Neural cell (in vitro differentiated cells): Measurements from ENCODE around the gene ARFIP2. TPM values are rescaled to one million over a fixed set of nuclear protein-coding genes. Genes with fewer than 3 reads are reported as not detected.

Source experiments
- H2AFZ ChIP-seq: fragments of 200-600, 300-800 bp; sonication (generic), shearing (Covaris generic); 2 replicates; pipeline ENCODE4 v1.6.0; 2014; ENCODE audit warnings: low read depth, mild to moderate bottlenecking, antibody characterized with exemption, low read length, moderate library complexity
- H3F3A ChIP-seq: fragments of 200-600 bp; shearing (Covaris generic); 2 replicates; pipeline ENCODE4 v1.6.1; 2016; ENCODE audit warnings: mild to moderate bottlenecking, moderate library complexity, mixed read lengths, antibody characterized with exemption, low read length; ENCODE audit not compliant: insufficient read depth, poor library complexity, severe bottlenecking
- H3K27ac ChIP-seq: fragments of 200-600, 300-800 bp; sonication (generic), shearing (Covaris generic); 2 replicates; pipeline ENCODE4 v1.5.1; 2014; ENCODE audit warnings: mild to moderate bottlenecking, low read length, moderate library complexity
- H3K27me3 ChIP-seq: fragments of 300-800, 200-600 bp; sonication (generic), shearing (Covaris generic); 2 replicates; pipeline ENCODE4 v1.6.0; 2014; ENCODE audit warnings: mild to moderate bottlenecking, low read depth, low read length, moderate library complexity; ENCODE audit not compliant: insufficient read depth
- H3K36me3 ChIP-seq: fragments of 300-800, 200-600 bp; sonication (generic), shearing (Covaris generic); 2 replicates; pipeline ENCODE4 v1.5.1; 2014; ENCODE audit warnings: mild to moderate bottlenecking, antibody characterized with exemption, low read length, moderate library complexity; ENCODE audit not compliant: insufficient read depth
- H3K4me2 ChIP-seq: fragments of 300-800, 200-600 bp; sonication (generic), shearing (Covaris generic); 2 replicates; pipeline ENCODE4 v1.6.0; 2014; ENCODE audit warnings: mild to moderate bottlenecking, low read length
- H3K4me3 ChIP-seq: fragments of 300-800, 200-600 bp; sonication (generic), shearing (Covaris generic); 2 replicates; pipeline ENCODE4 v1.5.1; 2014; ENCODE audit warnings: mild to moderate bottlenecking, low read length, moderate library complexity
- H3K79me2 ChIP-seq: fragments of 200-600 bp; shearing (Covaris generic); replicated peaks from 2 replicates; pipeline ENCODE4 v1.6.0; 2014; ENCODE audit warnings: mild to moderate bottlenecking, low read length, moderate library complexity; ENCODE audit not compliant: insufficient read depth
- H3K9ac ChIP-seq: fragments of 300-800, 200-600 bp; sonication (generic), shearing (Covaris generic); 2 replicates; pipeline ENCODE4 v1.6.1; 2016; ENCODE audit warnings: mild to moderate bottlenecking, low read length, mixed read lengths
- H3K9me2 ChIP-seq: fragments of 200-600 bp; shearing (Covaris generic); 2 replicates; pipeline ENCODE4 v1.6.1; 2016; ENCODE audit warnings: mild to moderate bottlenecking, low read length, mixed read lengths; ENCODE audit not compliant: insufficient read depth
- H3K9me3 ChIP-seq: fragments of 200-600, 300-800 bp; sonication (generic), shearing (Covaris generic); 2 replicates; pipeline ENCODE4 v1.6.1; 2016; ENCODE audit warnings: mild to moderate bottlenecking, mixed run types, low read length, moderate library complexity, mixed read lengths
- H4K20me1 ChIP-seq: fragments of 200-600 bp; shearing (Covaris generic); 2 replicates; pipeline ENCODE4 v1.6.1; 2016; ENCODE audit warnings: mild to moderate bottlenecking, mixed run types; ENCODE audit not compliant: insufficient read depth
- CTCF ChIP-seq: fragments of 450-650 bp; IDR thresholded peaks from 2 replicates; pipeline ENCODE4 v1.5.1; 2014; ENCODE audit warnings: antibody characterized with exemption, mild to moderate bottlenecking, moderate library complexity; ENCODE audit not compliant: poor library complexity, severe bottlenecking
- EP300 ChIP-seq: fragments of 450-650 bp; conservative IDR thresholded peaks from 2 replicates; pipeline ENCODE4 v1.6.1; 2014; ENCODE audit warnings: antibody characterized with exemption, mild to moderate bottlenecking, moderate library complexity; ENCODE audit not compliant: poor library complexity, severe bottlenecking
- EZH2 ChIP-seq: fragments of 200-600, 300-800 bp; shearing (Covaris generic), sonication (generic); IDR thresholded peaks from 2 replicates; pipeline ENCODE4 v1.6.1; 2014; ENCODE audit warnings: antibody characterized with exemption, low read length, borderline replicate concordance, mild to moderate bottlenecking; ENCODE audit not compliant: insufficient read depth, poor library complexity, severe bottlenecking
- MXI1 ChIP-seq: fragments of 450-650 bp; conservative IDR thresholded peaks from 2 replicates; pipeline ENCODE4 v1.6.1; 2014; ENCODE audit warnings: antibody characterized with exemption, mild to moderate bottlenecking; ENCODE audit not compliant: poor library complexity, severe bottlenecking
- POLR2AphosphoS5 ChIP-seq: IDR thresholded peaks from 2 replicates; pipeline ENCODE4 v1.6.1; 2012
- RAD21 ChIP-seq: fragments of 450-650 bp; conservative IDR thresholded peaks from 2 replicates; pipeline ENCODE4 v1.6.1; 2014; ENCODE audit warnings: antibody characterized with exemption, mild to moderate bottlenecking, moderate library complexity
- REST ChIP-seq: IDR thresholded peaks from 2 replicates; pipeline ENCODE4 v1.6.1; 2012; ENCODE audit warnings: borderline replicate concordance
- SMC3 ChIP-seq: fragments of 450-650 bp; conservative IDR thresholded peaks from 2 replicates; pipeline ENCODE4 v1.6.1; 2014; ENCODE audit warnings: antibody characterized with exemption, mild to moderate bottlenecking, moderate library complexity; ENCODE audit not compliant: poor library complexity
- TAF1 ChIP-seq: IDR thresholded peaks from 2 replicates; pipeline ENCODE4 v1.6.1; 2012; ENCODE audit warnings: low read depth
- polyA plus RNA-seq: library from polyadenylated mRNA; depleted of rRNA; stranded (reverse); fragments of >200 nt; gene quantifications from 2 replicates; pipeline ENCODE4 v1.2.3, GENCODE V29; 2014

ARFIP2 gene
- polyA plus RNA-seq, 1 donor from 2014 or later: 83.7 TPM

- no peak overlapping the region for H3K9ac ChIP-seq
- no peak for TF ChIP-seq TAF1
- TF ChIP-seq EZH2: no peak
- TF ChIP-seq REST: no peak
- no peak for TF ChIP-seq EP300
- no peak for TF ChIP-seq CTCF
- no peak for TF ChIP-seq MXI1
- no peak for TF ChIP-seq RAD21
- no peak for TF ChIP-seq POLR2AphosphoS5
- no peak for TF ChIP-seq SMC3
- H3K4me2 ChIP-seq: no peak overlapping the region
- H3K27ac ChIP-seq: no peak overlapping the region
- no peaks in the 10 kb centered on the region for H4K20me1 ChIP-seq
- no peaks in the 10 kb centered on the region for H3F3A ChIP-seq
- no peaks in the 10 kb centered on the region for H3K9me3 ChIP-seq
- no peak overlapping the region for H3K4me3 ChIP-seq
- H3K27me3 ChIP-seq: no peaks in the 10 kb centered on the region
- H2AFZ ChIP-seq: no peak overlapping the region
- peaks cover 8% of the 10 kb centered on the region for H3K79me2 ChIP-seq
- no peaks in the 10 kb centered on the region for H3K9me2 ChIP-seq
- H3K36me3 ChIP-seq: no peaks in the 10 kb centered on the region
Observed at GRCh38 chr11:6468712-6469495, 12.2 kb downstream of the ARFIP2 start.

GRCh38 chr11:6459099-6459450 lies 22.1 kb downstream of the ARFIP2 start:
- H3F3A ChIP-seq: no peaks in the 10 kb centered on the region
- no peak overlapping the region for H3K4me2 ChIP-seq
- H2AFZ ChIP-seq: no peak overlapping the region
- no peaks in the 10 kb centered on the region for H3K9me3 ChIP-seq
- H3K27ac ChIP-seq: no peak overlapping the region
- H3K36me3 ChIP-seq: peaks cover 6% of the 10 kb centered on the region
- H3K79me2 ChIP-seq: no peaks in the 10 kb centered on the region
- no peaks in the 10 kb centered on the region for H3K9me2 ChIP-seq
- no peak overlapping the region for H3K9ac ChIP-seq
- no peak for TF ChIP-seq TAF1
- no peak for TF ChIP-seq SMC3
- TF ChIP-seq POLR2AphosphoS5: no peak
- TF ChIP-seq MXI1: no peak
- TF ChIP-seq RAD21: no peak
- no peak for TF ChIP-seq EP300
- no peak for TF ChIP-seq EZH2
- no peak for TF ChIP-seq CTCF
- TF ChIP-seq REST: no peak
- H3K4me3 ChIP-seq: no peak overlapping the region
- H4K20me1 ChIP-seq: no peaks in the 10 kb centered on the region
- no peaks in the 10 kb centered on the region for H3K27me3 ChIP-seq
